A673 (cell line): ENCODE results near the gene SLC12A3. TPM values are rescaled to one million over a fixed set of nuclear protein-coding genes. Genes with fewer than 3 reads are reported as not detected.

Source experiments
- BruUV-seq: library from RNA; stranded (reverse); fragments of 400-500 nt; replicated peaks from 2 replicates; lab custom pipeline; 2021; lab: Mats Ljungman, UMichigan
- CTCF ChIA-PET: fragments of 300-600 bp; sonication (Branson Sonifier 250); formaldehyde crosslinking; loops from one replicate; lab custom pipeline; 2022; ENCODE audit warnings: antibody characterized with exemption; lab: Charles Lee
- POLR2A ChIA-PET: fragments of 300-600 bp; sonication (Branson Sonifier 250); formaldehyde crosslinking; loops from one replicate; lab custom pipeline; 2022; ENCODE audit warnings: antibody characterized with exemption; ENCODE audit not compliant: low non-redundant PET; lab: Charles Lee
- DNase-seq: peaks from one replicate; pipeline ENCODE4 v3.0.0-alpha.2; 2015; ENCODE audit warnings: low spot score
- H3K27ac ChIP-seq: fragments of 200-600 bp; sonication (generic); 2 replicates; pipeline ENCODE4 v1.5.1; 2016; ENCODE audit warnings: mixed run types, low read depth, mild to moderate bottlenecking, mixed read lengths, antibody characterized with exemption, low read length; ENCODE audit not compliant: poor library complexity, severe bottlenecking
- H3K27me3 ChIP-seq: fragments of 200-600 bp; sonication (generic); replicated peaks from 2 replicates; pipeline ENCODE4 v1.6.1; 2017; ENCODE audit warnings: mixed run types, low read depth, mild to moderate bottlenecking, mixed read lengths, antibody characterized with exemption, low read length; ENCODE audit not compliant: insufficient read depth, poor library complexity
- H3K36me3 ChIP-seq: fragments of 200-600 bp; sonication (generic); 2 replicates; pipeline ENCODE4 v1.6.1; 2016; ENCODE audit warnings: mixed run types, mild to moderate bottlenecking, mixed read lengths, antibody characterized with exemption, low read length; ENCODE audit not compliant: insufficient read depth, poor library complexity, severe bottlenecking
- H3K4me1 ChIP-seq: fragments of 200-600 bp; sonication (generic); 2 replicates; pipeline ENCODE4 v1.6.1; 2017; ENCODE audit warnings: mixed run types, mild to moderate bottlenecking, mixed read lengths, antibody characterized with exemption, low read length; ENCODE audit not compliant: insufficient read depth, poor library complexity, severe bottlenecking
- H3K4me3 ChIP-seq: fragments of 200-600 bp; sonication (generic); 2 replicates; pipeline ENCODE4 v1.5.1; 2016; ENCODE audit warnings: low read depth, mixed run types, mild to moderate bottlenecking, mixed read lengths, low read length; ENCODE audit not compliant: poor library complexity, severe bottlenecking
- H3K9me3 ChIP-seq: fragments of 200-600 bp; sonication (generic); 2 replicates; pipeline ENCODE4 v1.6.1; 2016; ENCODE audit warnings: mixed run types, low read depth, mild to moderate bottlenecking, mixed read lengths, antibody characterized with exemption, low read length; ENCODE audit not compliant: poor library complexity, severe bottlenecking
- EZH2 ChIP-seq: fragments of 200-600 bp; sonication (generic); IDR thresholded peaks from 2 replicates; pipeline ENCODE4 v1.6.1; 2017; ENCODE audit warnings: borderline replicate concordance, low read depth, mild to moderate bottlenecking, mixed read lengths, antibody characterized with exemption, low read length; ENCODE audit not compliant: poor library complexity, severe bottlenecking
- intact Hi-C: fragments of 100-400 bp; cut with micrococcal nuclease; formaldehyde crosslinking; loops from one replicate; pipeline ENCODE4 v1.10.0; 2022; ENCODE audit not compliant: unreplicated experiment
- total RNA-seq: library from RNA; stranded (reverse); gene quantifications from 2 replicates; pipeline ENCODE4 v1.2.3, GENCODE V29; 2021
- TF ChIP-seq, protein P1 (sequence below): fragments of 300-800, 200-600 bp; sonication (generic); conservative IDR thresholded peaks from 2 replicates; pipeline ENCODE4 v1.5.1; 2017; ENCODE audit warnings: low read depth, mild to moderate bottlenecking, antibody characterized with exemption, low read length, moderate library complexity, mixed read lengths

SLC12A3 gene
- total RNA-seq, 1 experiment from 2014 or later = not detected

DNA sequence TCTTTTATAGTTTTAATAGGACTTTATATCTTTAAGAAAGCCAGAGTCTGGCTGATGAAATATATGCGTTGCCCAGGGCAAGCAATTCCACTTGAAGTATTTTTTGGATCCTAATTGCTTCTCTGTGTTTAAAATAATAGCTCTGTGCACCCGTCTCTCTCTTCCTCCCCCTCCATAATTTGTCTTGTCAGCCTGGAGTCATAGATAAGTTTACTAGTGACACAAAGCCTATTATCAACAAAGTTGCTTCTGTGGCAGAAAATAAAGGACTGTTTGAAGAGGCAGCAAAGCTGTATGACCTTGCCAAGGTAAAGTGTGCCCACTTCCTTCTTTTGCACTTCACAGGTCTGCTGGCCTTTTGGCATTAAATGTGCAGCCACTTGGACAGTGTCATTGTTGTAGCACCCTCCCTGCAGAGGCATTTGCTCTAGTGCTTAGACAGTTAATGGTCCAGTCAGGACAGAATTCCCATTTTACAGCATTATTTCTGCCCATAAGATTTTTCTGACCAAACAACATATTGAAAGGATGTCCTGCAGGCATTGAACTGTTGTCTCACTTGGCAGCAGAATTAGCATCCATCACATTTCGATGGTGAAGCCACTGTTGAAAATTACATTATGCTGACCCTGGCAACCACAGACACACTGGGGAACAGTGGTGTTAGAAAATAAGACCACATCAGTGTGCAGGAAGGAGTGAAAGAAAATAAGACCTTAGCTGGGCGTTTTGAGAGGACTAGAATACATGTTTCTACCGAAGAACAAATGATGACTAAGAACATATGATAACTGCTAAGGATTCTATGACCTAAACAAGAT, 28.4 kb upstream of the SLC12A3 start:
- TF ChIP-seq, protein P1, sequence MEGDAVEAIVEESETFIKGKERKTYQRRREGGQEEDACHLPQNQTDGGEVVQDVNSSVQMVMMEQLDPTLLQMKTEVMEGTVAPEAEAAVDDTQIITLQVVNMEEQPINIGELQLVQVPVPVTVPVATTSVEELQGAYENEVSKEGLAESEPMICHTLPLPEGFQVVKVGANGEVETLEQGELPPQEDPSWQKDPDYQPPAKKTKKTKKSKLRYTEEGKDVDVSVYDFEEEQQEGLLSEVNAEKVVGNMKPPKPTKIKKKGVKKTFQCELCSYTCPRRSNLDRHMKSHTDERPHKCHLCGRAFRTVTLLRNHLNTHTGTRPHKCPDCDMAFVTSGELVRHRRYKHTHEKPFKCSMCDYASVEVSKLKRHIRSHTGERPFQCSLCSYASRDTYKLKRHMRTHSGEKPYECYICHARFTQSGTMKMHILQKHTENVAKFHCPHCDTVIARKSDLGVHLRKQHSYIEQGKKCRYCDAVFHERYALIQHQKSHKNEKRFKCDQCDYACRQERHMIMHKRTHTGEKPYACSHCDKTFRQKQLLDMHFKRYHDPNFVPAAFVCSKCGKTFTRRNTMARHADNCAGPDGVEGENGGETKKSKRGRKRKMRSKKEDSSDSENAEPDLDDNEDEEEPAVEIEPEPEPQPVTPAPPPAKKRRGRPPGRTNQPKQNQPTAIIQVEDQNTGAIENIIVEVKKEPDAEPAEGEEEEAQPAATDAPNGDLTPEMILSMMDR = no peak
- TF ChIP-seq EZH2 = no peak
- Histone ChIP-seq H3K36me3 (peaks cover 62% of the 10 kb centered on the region), H3K27me3 (no peaks in the 10 kb centered on the region), H3K4me3 (no peak overlapping the region), H3K4me1 (no peaks in the 10 kb centered on the region), H3K9me3 (no peaks in the 10 kb centered on the region), H3K27ac (no peak overlapping the region)
- ChIA-PET POLR2A (no interaction called here), CTCF (no interaction called here)
- intact Hi-C loops = no loop called here
- BruUV-seq = no TSS peak
- DNase-seq = no peak

DNA sequence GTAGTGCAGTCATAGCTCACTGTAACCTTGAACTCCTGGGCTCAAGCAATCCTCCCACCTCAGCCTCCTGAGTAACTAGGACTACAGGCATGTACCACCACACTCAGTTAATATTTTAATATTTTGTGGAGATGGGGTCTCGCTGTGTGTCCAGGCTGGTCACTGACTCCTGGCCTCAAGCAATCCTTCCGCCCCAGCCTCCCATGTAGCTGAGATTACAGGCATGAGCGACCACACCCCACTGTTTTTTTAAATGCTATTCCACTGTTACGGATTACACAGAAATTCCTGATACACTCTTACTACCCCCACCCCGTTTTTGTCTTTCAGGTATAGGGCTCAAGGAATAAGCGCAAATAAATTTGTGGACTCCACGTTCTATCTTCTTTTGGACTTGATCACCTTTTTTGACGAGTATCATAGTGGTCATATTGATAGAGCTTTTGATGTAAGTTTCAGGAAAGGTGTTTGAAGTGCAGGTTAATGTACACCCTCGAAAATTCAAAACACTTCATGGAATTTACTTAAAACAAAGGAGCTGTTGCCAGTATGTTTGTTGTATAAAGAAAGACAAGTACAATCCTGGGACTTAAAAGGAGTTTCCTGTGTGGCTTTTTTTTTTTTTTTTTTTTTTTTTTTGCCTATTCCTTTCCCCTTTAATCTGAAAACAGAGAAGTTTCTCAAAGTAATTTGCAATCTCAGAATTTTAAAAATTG, 26.2 kb upstream of the SLC12A3 start:
- Histone ChIP-seq H3K27ac (no peak overlapping the region), H3K4me3 (no peak overlapping the region), H3K36me3 (peaks cover 58% of the 10 kb centered on the region), H3K9me3 (no peaks in the 10 kb centered on the region), H3K4me1 (no peaks in the 10 kb centered on the region), H3K27me3 (no peaks in the 10 kb centered on the region)
- DNase-seq = no peak
- TF ChIP-seq, protein P1 = no peak
- no peak for TF ChIP-seq EZH2
- intact Hi-C loops = no loop called here
- BruUV-seq = no TSS peak
- CTCF ChIA-PET = no interaction called here
- POLR2A ChIA-PET = no interaction called here

DNA sequence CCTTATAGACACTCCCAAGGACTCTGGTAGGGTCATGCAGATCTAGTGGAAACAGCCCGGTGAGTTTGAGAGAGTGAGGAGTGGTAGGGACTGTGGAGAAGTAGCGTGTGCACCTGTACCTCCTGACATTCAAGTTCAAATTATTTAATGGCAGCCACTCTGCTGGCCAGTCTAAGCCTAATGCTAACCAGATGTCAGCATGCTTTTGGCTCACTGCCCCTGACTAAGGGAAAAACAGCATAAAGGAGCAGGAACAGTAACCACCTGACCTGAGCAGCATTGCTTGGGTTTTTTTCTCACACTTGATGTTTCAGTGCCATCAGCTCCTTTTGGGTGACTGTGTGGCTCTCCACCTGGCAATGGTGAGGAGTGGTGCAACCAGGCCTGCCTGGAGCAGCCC, 23.8 kb upstream of the SLC12A3 start:
- CTCF ChIA-PET = no interaction called here
- H3K36me3 ChIP-seq = peaks cover 47% of the 10 kb centered on the region
- H3K27me3 ChIP-seq = no peaks in the 10 kb centered on the region
- H3K4me3 ChIP-seq = no peak overlapping the region
- H3K27ac ChIP-seq = no peak overlapping the region
- H3K4me1 ChIP-seq = no peaks in the 10 kb centered on the region
- POLR2A ChIA-PET = no interaction called here
- no peak for DNase-seq
- BruUV-seq = no TSS peak
- TF ChIP-seq, protein P1 = no peak
- no peak for TF ChIP-seq EZH2
- intact Hi-C loops = no loop called here
- no peaks in the 10 kb centered on the region for H3K9me3 ChIP-seq
